Ovary (tissue), 3 donors: ENCODE results near the gene KRT28.

Experiments used
- CTCF ChIP-seq, 3 donors: fragments of 450-650 bp in 2 of 3; fragments of 200-600 bp in 1 of 3; IDR thresholded peaks; one replicate each; pipeline versions ENCODE4 v1.5.1 to v1.8.0; 2016 to 2022; ENCODE audit warnings: antibody characterized with exemption in 3 of 3, mild to moderate bottlenecking in 1 of 3
- EP300 ChIP-seq: sonication (generic); formaldehyde crosslinking; IDR thresholded peaks from one replicate; pipeline ENCODE4 v1.6.1; 2017; ENCODE audit warnings: antibody characterized with exemption
- POLR2A ChIP-seq: fragments of 450-650 bp; IDR thresholded peaks from one replicate; pipeline ENCODE4 v1.6.1; 2017; ENCODE audit warnings: antibody characterized with exemption, mild to moderate bottlenecking, moderate library complexity
- donor health status: DM: no; HTN: no; CAD: no.

GRCh38 chr17:40836020-40836419 lies 36.3 kb upstream of the KRT28 start:
- no peak for TF ChIP-seq POLR2A
- TF ChIP-seq CTCF (IDR thresholded peaks at IDR 0.05): no peak
- no peak for TF ChIP-seq EP300
